Measurements from ENCODE around the gene SMC6. TPM values are rescaled to one million over a fixed set of nuclear protein-coding genes. Genes with fewer than 3 reads are reported as not detected.

The SMC6 gene
- total RNA-seq, 1 experiment from 2014 or later: 40.3 TPM

DNA sequence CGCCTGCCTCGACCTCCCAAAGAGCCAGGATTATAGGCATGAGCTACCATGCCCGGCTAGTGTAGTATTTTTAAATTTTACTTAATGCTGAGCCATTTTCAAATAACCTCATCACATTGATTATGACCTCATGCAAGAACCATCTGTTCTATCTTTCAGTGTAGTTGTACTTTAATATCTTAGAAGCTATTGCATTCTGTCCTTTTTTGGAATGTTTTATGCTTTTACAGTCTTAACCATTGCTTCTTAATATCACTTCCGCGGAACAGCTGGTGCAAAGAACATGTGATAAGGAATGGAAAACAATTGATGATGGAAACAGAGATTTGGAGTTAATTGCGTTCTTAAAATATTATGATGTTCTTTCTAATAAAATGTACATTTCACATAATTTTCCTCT is 3.1 kb upstream of the SMC6 start:
- H3K27ac Mint-ChIP-seq: 0 out of 7 replicates have a peak overlapping the region, but pooled peaks of 1 of the 3 experiments have one; percentile 12

More for the DNA sequence above, 3.1 kb upstream of the SMC6 start:
- Histone ChIP-seq H3K23me2 (ENCODE audit: insufficient read length, low read depth, low read length, poor library complexity, severe bottlenecking) (peaks cover 5% of the 10 kb centered on the region), H3T11ph (ENCODE audit: low read length) (no peak overlapping the region), H3K23ac (ENCODE audit: insufficient read length, low read depth, low read length) (no peak overlapping the region), H3K9ac (ENCODE audit: extremely low read depth, insufficient read length, low read length) (no peak overlapping the region), H3K56ac (ENCODE audit: insufficient read length, low read depth, low read length) (no peak overlapping the region), H2BK120ac (ENCODE audit: low read depth, low read length, poor library complexity, severe bottlenecking) (no peak overlapping the region), H3K27me3 (ENCODE audit: insufficient read depth, low read length) (no peaks in the 10 kb centered on the region), H4K8ac (replicated peaks; ENCODE audit: insufficient read length, low read depth, low read length) (no peak overlapping the region), H2AFZ (ENCODE audit: low read length) (no peak overlapping the region), H3K27ac (ENCODE audit: insufficient read length, low read depth, low read length) (no peak overlapping the region), H3K14ac (ENCODE audit: insufficient read depth, low read length) (no peak overlapping the region), H2BK15ac (ENCODE audit: low read depth, low read length) (no peak overlapping the region), H3K4me1 (ENCODE audit: insufficient read depth, low read length) (no peaks in the 10 kb centered on the region; the same call in 1 of the 2 replicates), H3K79me2 (ENCODE audit: insufficient read depth, low read length) (peaks cover 13% of the 10 kb centered on the region; the same call in 1 of the 2 replicates), H3K18ac (ENCODE audit: insufficient read length, low read depth, low read length) (no peak overlapping the region), H2BK5ac (ENCODE audit: insufficient read length, low read length) (no peak overlapping the region), H4K91ac (ENCODE audit: insufficient read length, low read depth, low read length) (no peak overlapping the region), H4K5ac (ENCODE audit: insufficient read length, low read depth, low read length) (no peak overlapping the region), H3K4me2 (ENCODE audit: insufficient read depth, insufficient read length, low read length) (no peak overlapping the region), H3K79me1 (ENCODE audit: insufficient read depth, low read depth, low read length, poor library complexity, severe bottlenecking) (no peaks in the 10 kb centered on the region), H2AK5ac (ENCODE audit: insufficient read length, low read length) (no peak overlapping the region), H3K4ac (ENCODE audit: low read depth, low read length) (no peak overlapping the region), H3K9me3 (ENCODE audit: control insufficient read depth, low read depth, low read length) (no peaks in the 10 kb centered on the region), H4K20me1 (ENCODE audit: control insufficient read depth, insufficient read depth, insufficient read length) (no peaks in the 10 kb centered on the region), H2BK12ac (ENCODE audit: insufficient read length, low read depth, low read length) (no peak overlapping the region), H2BK20ac (ENCODE audit: low read depth, low read length, poor library complexity, severe bottlenecking) (no peak overlapping the region)
- no peak for DNase-seq
- peaks cover 18 to 24% of the 10 kb centered on the region in 2 experiments for H3K4me1 Mint-ChIP-seq
- H3K4me3 Mint-ChIP-seq: no peak overlapping the region
- TF ChIP-seq, protein P1, sequence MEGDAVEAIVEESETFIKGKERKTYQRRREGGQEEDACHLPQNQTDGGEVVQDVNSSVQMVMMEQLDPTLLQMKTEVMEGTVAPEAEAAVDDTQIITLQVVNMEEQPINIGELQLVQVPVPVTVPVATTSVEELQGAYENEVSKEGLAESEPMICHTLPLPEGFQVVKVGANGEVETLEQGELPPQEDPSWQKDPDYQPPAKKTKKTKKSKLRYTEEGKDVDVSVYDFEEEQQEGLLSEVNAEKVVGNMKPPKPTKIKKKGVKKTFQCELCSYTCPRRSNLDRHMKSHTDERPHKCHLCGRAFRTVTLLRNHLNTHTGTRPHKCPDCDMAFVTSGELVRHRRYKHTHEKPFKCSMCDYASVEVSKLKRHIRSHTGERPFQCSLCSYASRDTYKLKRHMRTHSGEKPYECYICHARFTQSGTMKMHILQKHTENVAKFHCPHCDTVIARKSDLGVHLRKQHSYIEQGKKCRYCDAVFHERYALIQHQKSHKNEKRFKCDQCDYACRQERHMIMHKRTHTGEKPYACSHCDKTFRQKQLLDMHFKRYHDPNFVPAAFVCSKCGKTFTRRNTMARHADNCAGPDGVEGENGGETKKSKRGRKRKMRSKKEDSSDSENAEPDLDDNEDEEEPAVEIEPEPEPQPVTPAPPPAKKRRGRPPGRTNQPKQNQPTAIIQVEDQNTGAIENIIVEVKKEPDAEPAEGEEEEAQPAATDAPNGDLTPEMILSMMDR (conservative IDR thresholded peaks at IDR 0.05): no peak
- H3K9me3 Mint-ChIP-seq: no peaks in the 10 kb centered on the region
- H3K27me3 Mint-ChIP-seq (ENCODE audit: low read depth): no peaks in the 10 kb centered on the region
- no CpG with 5 or more reads among the region's 6 CpGs for WGBS (ENCODE audit: extremely low coverage, insufficient read length, low lambda C conversion rate)
- peaks cover 6 to 12% (median 11%) of the 10 kb centered on the region in 3 experiments for H3K36me3 Mint-ChIP-seq (ENCODE audit: insufficient read depth in 1 of 3, low read depth in 3 of 3)
